ENCODE results near the gene GPD1L.

DNA sequence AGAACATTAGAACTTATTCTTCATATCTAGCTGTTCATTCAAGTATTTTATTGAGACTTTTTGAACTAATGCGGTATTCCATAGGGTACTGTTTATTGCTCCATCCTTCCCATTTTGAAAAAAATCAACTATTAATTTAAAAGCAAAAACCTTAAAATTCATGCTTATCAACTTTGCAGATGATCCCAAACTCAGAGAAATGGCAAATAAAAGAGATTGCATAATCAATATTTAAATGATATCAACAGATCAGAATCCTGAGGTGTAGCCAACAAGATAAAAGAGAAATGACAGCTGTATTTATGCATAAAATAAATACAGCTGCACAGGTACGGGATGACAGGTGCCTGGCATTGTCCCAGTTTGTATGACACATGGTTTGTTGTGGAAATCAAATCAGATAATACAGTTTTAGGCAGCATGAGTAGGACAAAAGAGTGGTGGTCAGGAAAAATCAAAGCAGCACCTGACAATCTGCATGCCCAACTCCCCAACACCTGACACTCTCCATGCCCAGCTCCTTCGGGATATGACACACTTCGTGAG lies 89.6 kb downstream of the GPD1L start:
- TF ChIP-seq, protein P1, sequence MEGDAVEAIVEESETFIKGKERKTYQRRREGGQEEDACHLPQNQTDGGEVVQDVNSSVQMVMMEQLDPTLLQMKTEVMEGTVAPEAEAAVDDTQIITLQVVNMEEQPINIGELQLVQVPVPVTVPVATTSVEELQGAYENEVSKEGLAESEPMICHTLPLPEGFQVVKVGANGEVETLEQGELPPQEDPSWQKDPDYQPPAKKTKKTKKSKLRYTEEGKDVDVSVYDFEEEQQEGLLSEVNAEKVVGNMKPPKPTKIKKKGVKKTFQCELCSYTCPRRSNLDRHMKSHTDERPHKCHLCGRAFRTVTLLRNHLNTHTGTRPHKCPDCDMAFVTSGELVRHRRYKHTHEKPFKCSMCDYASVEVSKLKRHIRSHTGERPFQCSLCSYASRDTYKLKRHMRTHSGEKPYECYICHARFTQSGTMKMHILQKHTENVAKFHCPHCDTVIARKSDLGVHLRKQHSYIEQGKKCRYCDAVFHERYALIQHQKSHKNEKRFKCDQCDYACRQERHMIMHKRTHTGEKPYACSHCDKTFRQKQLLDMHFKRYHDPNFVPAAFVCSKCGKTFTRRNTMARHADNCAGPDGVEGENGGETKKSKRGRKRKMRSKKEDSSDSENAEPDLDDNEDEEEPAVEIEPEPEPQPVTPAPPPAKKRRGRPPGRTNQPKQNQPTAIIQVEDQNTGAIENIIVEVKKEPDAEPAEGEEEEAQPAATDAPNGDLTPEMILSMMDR (conservative IDR thresholded peaks at IDR 0.05; ENCODE audit: low read length): no peak
- no peak for TF ChIP-seq EZH2phosphoT487 (IDR thresholded peaks at IDR 0.05; ENCODE audit: borderline replicate concordance)
